HG02885 (cell line): ENCODE data around the gene PTPRN2.
"Not testable (repeated sequence)": the region's sequence is repeated elsewhere in the genome, so short reads cannot be mapped to it uniquely, and the experiment has no call there.

ENCODE experiments used
- ATAC-seq: cut with Tn5 transposase; IDR thresholded peaks from one replicate; pipeline ENCODE4 v1.9.1; 2021; ENCODE audit warnings: mild to moderate bottlenecking; ENCODE audit not compliant: unreplicated experiment, poor library complexity

PTPRN2 gene

DNA sequence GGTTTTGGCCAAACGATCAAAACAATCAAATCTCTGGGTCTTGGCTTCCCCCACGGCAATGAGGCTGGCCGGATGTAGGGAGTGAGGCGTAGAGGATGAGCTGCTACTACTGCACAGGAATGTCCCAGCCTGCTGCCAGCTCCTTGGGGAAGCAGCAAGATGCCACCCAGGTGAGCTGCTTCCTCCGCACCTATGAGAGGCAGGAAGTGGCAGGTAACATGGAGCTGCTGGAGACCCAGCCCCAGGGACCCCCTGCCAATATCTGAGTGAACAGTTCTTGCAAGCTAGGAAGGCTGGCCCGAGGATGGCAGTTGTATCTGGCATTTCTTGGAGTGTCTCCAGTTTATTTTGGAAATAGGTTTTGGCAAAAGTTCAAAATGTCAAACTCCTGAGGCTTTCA, 837.3 kb downstream of the PTPRN2 start:
- ATAC-seq, result no peak

GRCh38 chr7:157745721-157746709, 841.6 kb downstream of the PTPRN2 start:
- ATAC-seq, result no peak

DNA sequence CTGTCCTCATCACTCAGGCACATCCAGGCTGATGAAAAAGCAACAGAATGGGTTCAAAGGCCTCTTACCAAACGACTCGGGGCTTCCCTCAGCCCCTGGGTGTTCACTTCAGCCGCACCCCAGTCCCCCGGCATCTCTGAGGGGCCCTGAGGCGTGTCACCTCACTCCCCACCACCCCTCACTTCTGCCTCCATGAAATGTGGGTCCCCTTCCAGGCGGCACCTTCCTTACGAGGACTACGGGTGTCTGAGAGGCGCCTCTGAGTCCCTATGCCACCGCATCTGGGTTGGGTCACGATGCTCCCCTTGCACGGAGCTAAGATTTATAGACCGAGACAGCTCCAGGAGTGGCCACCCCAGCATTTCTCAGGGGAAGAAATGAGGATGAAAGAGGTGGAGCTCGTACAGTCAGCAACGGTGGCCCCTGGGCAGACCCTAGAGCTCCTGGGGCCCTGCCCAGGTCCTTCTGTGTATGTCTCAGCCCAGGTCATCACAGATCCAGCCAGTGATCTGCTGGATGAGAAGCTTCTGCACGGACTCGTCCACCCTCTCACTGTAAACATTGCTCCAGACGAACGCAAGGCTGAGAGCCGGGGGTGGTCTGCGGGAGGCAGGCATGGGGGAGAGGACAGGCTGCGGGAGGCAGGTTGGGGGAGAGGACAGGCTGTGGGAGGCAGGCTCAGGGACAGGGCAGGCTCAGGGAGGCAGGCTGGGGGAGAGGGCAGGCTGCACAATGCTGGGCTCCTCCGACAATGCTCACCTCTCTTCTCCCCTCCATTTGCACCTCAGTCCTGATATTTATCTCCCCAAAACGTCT, 842.6 kb downstream of the PTPRN2 start:
- ATAC-seq, result no peak

DNA sequence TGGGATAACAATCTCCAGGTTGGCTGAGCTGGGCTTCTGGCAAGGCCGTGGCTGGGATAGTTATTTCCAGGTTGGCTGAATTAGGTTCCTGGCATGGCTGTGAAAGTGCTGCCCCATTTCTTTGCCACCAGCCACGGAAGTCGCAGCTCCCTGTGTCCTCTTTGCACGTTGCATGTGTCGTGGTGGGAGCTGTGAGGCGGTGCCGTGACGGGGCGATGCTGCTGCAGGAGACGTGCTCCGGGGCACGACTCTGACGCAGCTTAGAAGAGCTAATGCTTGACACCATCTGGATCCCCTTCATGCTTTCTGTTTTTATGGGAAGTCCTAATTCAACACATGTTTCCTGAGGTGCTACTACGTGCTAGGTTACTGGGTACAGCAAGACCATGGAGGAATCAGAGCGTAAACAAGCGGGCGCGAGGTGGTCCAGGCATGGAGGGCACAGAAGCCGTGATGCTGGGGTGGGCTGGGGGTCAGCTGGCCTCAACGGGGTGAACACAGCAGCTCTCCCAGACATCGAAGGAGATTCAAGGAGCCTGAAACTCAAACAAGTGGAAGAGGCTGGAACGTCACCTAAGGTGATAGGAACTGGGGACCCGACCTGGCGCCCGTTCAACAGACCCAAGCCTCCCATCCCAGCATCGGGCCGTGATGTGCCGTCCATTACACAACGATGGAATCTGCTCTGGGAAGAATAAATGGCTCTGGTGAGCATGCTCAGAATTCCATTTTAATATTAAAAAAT, 843.7 kb downstream of the PTPRN2 start:
- ATAC-seq, result no peak

- ATAC-seq, result no peak
These were observed 847.3 kb downstream of the PTPRN2 start for GRCh38 chr7:157740251-157740798.

DNA sequence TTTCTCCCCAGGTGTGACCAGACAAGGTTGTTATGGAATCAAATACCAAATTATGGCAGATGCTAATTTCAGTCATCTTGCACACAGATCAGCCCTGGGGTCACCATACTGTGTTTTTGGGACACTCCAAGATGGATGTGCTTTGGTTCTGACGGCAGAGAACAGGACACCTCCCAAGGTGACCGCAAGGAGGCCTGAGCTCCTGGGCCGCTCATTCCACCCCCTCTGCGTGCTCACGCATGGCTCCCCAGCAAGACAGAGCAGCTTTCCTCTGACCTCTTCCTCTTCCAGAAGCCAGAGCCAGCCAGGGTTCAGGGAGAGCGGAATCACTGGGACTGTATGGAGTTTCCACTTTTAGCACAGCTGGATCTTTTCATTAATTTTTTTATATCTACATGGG, 848.0 kb downstream of the PTPRN2 start:
- ATAC-seq, result no peak

DNA sequence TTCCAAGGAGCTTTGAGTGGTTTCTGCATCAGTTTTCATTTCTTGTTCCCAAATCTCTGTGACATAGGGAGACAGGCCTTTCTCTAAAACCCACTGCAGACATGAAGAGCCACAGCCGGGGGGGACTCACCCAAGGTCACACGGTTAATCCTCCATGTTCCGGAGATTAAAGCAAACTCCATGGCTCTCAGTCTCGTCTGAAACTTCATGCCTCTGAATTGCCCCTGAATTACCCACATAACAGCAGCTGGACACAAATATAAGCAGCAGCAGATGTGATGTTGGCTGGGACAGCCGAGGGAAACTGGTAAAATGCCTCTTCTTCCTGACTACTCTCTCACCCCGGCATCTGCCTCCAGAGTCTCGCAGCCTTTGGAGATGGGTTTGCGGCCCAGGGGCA, 848.6 kb downstream of the PTPRN2 start:
- ATAC-seq, result no peak

- no peak for ATAC-seq
These were observed 849.6 kb downstream of the PTPRN2 start for GRCh38 chr7:157738066-157738460.

DNA sequence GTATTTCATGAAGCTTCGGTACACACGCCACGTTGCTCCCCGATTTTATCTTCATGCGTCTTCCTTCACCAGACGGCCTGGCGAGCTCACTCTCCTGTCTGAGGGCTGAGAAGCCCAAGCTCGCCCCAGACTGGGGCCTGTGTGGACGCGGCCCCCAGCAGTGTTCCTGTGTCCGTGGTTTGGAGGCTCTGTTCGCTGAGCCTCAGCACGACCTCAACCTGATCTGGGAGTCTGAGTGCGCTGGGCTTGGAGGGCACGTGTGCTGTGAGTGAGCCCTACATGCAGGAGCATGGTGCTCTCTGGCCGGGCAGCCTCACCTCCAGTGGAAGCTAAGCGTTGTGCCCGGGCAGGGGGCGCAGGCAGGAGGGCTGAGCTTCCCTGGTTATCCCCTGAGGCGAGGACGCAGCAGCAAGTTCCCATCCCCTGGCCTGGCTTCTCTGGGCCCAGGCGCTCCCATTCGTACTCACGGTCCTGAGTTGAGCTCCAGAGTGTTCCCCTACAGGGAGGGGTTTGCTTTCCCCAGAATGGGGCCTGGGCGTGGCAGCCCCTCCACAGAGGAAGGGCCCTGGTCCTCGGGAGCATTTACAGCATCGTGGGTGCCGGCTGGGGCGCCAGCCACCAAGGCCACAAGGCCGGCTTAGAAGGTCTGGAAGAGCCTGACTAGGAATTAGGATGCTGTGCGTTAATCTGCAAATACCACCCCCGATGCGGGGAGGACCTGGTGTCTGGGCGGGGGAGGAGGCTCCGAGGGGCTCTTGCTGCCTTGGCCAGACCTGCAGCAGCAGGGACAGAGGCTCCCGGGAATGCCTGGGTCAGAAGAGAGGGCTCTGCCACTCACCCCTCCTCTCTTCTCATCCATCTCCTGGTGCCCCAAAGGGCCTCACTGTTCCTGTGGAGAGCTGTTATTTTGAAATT, 850.2 kb downstream of the PTPRN2 start:
- no peak for ATAC-seq

DNA sequence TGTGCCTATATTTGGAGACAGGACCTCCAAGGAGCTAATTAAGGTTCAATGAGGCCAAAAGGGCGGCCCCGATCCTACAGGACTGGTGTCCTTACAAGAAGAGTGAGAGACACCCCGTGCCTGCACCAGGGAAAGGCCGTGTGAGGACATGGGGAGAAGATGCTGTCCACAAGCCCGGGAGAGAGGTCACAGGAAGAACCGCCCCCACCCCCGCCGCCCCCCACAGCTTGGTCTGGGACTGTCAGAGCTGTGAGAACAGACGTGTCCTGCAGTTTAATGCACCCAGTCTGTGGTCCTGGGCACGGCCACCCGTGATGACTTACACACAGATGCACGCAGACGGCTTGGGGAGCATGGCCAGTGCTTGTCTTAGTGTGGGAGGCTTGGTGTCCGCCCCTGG, 851.3 kb downstream of the PTPRN2 start:
- no peak for ATAC-seq

DNA sequence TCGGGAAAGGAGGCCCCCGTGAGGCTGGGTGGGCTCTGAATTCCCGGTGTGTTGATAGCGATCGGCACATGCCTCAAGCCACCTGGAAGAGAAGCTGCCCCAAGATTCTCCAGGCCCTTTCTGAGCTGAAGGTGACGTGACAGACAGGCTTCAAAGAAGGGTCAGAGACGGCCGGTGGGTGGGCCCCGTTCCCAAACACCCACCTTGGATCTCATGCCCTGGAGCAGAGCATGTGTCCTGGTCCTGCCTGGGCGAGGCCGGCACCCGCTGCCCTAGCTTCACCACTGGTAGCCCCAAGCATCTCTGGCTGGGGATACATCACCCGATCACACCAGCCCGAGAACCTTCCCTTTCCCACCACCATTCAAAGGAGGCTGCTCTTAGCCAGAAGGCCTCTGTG, 851.8 kb downstream of the PTPRN2 start:
- no peak for ATAC-seq

DNA sequence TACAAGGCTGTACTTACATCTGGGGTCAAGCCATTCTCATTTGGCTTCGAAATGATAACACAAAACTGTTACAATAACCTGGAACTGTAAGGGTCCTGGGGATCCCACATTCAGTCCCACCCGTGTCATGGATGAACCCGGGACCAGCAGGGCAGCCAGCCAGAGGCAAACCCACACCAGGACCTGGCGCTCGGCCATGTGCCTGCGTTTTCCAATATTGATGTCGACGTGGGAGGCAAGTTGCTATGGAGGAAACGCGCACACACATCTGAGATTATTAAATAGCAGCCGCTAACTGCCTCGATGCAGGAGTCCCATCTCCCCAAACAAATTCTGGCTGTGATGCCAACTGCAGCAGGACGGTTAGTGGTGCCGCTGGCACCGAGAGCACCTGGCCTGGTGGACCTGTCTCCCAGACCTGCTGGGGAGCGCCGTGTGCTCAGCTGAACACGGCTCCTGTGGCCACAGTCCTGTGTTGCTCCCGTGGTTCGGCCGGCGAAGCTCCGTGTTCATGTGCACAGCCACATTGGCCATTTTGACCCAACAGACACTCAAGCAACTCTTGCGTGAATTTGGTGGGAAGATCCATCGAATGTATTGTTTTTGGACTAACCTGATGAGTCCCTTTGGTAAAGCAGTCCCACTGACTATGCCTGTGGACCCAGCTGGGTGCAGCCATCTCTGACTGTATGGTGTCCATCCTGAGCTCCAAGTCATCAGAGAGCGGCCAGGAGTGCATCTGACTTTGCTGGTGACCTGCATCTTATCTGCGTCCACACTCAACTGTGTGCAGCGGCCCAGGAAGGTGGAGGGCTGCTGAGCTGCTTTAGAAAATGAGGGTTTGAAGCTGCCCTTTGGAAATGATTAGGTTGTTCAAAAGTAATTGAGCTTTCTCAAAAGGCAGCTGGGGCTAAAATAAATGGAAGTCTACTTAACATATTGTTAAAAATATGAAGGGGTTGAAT, 852.7 kb downstream of the PTPRN2 start:
- no peak for ATAC-seq

GRCh38 chr7:157733760-157734395, 853.7 kb downstream of the PTPRN2 start:
- ATAC-seq, result not testable (repeated sequence)

DNA sequence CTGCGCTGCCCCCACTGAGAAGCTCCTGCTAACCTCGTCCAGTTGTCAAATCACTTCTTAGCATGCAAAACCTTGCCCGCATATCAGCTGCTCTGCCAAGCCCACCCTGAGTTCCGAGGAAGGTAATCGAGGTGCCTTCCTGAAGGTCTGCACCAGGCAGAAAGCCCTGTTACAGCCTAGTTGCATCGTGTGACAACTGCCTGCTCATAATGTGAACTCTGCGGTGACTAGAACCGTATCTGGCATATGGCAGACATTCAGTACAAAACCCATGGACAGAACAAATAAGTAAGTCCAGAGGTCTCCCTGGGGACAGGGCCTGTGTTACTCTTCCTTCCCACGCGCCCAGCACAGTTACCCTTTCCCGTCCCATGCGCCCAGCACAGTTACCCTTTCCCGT, 856.5 kb downstream of the PTPRN2 start:
- ATAC-seq, result no peak

- ATAC-seq, result no peak
These were observed 857.0 kb downstream of the PTPRN2 start for GRCh38 chr7:157730614-157731013.

DNA sequence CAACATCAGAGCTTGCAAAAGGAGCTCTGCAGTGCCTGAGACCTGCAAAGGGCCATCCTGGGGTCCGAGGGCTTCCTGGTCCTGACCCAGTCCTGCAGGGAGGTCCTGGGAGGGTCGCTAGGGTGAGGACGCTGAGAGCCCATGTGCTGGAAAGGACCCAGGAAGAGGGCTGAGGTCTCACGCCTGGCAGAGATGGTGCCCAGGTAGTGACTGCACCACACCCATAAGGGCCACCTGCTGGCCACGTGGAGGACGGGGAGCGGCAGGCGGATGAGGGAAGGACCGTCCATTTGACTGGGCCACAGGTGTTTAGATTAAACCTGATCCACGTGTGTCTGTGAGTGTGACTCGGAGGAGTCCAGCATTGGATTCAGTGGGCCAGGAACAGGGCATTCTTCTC, 858.1 kb downstream of the PTPRN2 start:
- no peak for ATAC-seq

DNA sequence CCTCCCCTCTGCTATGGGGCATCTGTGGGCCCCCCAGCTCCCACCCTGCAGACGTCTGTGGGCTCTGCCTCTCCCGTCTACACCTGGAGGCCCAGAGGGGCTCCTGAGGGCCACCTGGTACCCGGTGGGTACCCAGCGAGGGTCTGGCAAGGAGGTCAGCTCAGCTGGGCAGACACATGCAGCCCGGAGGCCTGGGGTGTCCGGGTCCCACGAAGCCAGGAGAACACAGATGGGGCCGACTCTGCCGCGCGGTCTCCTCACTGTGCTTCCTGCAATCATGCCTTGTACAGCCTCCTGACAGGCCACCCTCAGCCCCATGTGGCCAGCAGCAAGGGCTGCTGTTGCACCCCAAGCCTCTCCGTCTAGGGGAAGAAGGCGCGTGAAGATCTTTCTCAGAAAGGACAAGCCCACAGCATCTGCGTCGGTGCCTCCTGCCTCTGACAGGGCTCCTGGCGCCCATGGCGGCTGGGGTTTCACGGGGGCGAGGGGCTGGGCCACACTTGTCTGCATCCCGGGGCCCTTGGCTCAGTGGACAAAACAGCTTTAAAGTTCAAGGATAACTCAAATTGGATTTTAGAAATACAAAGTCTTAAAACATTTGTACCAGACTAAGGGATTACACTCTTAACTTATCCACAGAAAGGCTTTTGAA, 859.5 kb downstream of the PTPRN2 start:
- ATAC-seq, result no peak
